ENCODE results near the gene SLC8A1. TPM values are rescaled to one million over a fixed set of nuclear protein-coding genes. Genes with fewer than 3 reads are reported as not detected.

Gene SLC8A1
- total and polyA plus RNA-seq, 10 of the 15 experiments (the other 5 are each of a cell fraction or from before 2014, with no cell fraction given) = under 0.01 to 1.2 (median 0.01) TPM; not detected in 3

DNA sequence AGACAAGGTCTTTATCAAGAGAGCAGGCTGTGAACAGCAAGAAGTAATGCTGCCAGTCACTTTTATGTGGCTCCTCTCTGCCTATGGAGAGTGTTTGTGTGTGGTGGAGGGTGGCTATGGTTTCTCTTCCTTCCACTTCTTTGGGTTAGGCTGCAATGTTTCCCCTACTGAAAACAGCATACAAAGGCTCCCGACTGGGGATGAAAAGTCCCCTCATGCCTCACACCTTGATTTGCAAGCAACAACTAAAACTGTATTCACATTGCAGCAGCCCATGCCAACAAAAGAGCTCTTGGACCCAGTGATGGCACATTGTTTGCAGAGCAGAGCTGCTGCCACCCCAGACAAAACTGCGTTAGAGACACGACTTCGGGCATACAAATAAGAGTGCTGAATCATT lies 301.6 kb downstream of the SLC8A1 start (continued):
- TF ChIP-seq, protein P1, sequence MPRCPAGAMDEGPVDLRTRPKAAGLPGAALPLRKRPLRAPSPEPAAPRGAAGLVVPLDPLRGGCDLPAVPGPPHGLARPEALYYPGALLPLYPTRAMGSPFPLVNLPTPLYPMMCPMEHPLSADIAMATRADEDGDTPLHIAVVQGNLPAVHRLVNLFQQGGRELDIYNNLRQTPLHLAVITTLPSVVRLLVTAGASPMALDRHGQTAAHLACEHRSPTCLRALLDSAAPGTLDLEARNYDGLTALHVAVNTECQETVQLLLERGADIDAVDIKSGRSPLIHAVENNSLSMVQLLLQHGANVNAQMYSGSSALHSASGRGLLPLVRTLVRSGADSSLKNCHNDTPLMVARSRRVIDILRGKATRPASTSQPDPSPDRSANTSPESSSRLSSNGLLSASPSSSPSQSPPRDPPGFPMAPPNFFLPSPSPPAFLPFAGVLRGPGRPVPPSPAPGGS (IDR thresholded peaks at IDR 0.05; ENCODE audit: borderline replicate concordance, insufficient read depth, low read depth, low read length, poor library complexity, severe bottlenecking) = no peak

DNA sequence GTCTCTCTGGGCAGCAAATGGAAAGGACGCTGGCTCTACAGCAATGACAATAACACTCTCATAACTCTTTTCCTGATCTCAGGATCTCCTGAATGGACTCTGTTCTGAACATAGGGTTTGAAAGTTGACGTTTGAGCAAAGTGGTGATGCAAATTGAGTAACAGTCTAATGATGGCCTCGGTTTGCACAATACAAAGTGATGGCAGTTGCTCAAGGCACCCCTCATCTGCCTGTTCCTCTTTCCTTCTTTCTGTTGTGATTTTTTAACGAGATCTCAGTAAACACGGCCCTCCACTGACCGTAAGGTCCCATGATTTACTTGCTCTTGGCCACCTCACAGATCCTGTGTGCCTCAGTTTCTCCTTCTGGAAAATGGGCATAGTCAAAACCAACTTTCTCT lies 303.6 kb downstream of the SLC8A1 start:
- ChIA-PET POLR2A (no interaction called here), RAD21 (ENCODE audit: unreplicated experiment) (no interaction called here), CTCF (no interaction called here), SMC1A (ENCODE audit: uncharacterized antibody, unreplicated experiment) (no interaction called here)
- no peak overlapping the region for H3K4me3 ChIP-seq
- in situ Hi-C loops (cut with MboI) (no loop called here), intact Hi-C loops (cut with micrococcal nuclease; ENCODE audit: unreplicated experiment) (no loop called here)
- H4K20me1 ChIP-seq (ENCODE audit: control insufficient read depth, insufficient read depth) = no peaks in the 10 kb centered on the region
- BruUV-seq (replicated peaks) = no TSS peak
- DNase-seq (ENCODE audit: low read depth, low spot score) (no peak), FAIRE-seq (no peak), ATAC-seq (no peak)
- no peaks in the 10 kb centered on the region for H3K27me3 ChIP-seq (replicated peaks in 1 of 2; ENCODE audit: control insufficient read depth in 2 of 2, insufficient read depth in 2 of 2, low read length in 1 of 2)
- no peaks in the 10 kb centered on the region for H3K9me3 ChIP-seq (replicated peaks; ENCODE audit: control insufficient read depth, insufficient read depth, low read length)
- H3K36me3 ChIP-seq (ENCODE audit: control insufficient read depth in 2 of 2, insufficient read depth in 2 of 2, low read length in 1 of 2) = no peaks in the 10 kb centered on the region
- WGBS (ENCODE audit: insufficient coverage, insufficient replicate concordance, low lambda C conversion rate, missing lambda C conversion rate) = 7% methylated on average over 6 of the region's 6 CpGs
- H3K79me2 ChIP-seq (ENCODE audit: control insufficient read depth, insufficient read depth, low read length) = no peaks in the 10 kb centered on the region
- no peak overlapping the region for H3K27ac ChIP-seq (ENCODE audit: control insufficient read depth, insufficient read depth)
- no peak overlapping the region for H3K9ac ChIP-seq (ENCODE audit: control insufficient read depth, insufficient read depth, low read length)
- H3K4me2 ChIP-seq (ENCODE audit: control insufficient read depth, insufficient read depth) = no peak overlapping the region
- H2AFZ ChIP-seq (ENCODE audit: control insufficient read depth, low read depth, low read length) = no peak overlapping the region
- H3K4me1 ChIP-seq (ENCODE audit: control insufficient read depth, insufficient read depth, low read length) = no peaks in the 10 kb centered on the region
- TF ChIP-seq, protein P2, sequence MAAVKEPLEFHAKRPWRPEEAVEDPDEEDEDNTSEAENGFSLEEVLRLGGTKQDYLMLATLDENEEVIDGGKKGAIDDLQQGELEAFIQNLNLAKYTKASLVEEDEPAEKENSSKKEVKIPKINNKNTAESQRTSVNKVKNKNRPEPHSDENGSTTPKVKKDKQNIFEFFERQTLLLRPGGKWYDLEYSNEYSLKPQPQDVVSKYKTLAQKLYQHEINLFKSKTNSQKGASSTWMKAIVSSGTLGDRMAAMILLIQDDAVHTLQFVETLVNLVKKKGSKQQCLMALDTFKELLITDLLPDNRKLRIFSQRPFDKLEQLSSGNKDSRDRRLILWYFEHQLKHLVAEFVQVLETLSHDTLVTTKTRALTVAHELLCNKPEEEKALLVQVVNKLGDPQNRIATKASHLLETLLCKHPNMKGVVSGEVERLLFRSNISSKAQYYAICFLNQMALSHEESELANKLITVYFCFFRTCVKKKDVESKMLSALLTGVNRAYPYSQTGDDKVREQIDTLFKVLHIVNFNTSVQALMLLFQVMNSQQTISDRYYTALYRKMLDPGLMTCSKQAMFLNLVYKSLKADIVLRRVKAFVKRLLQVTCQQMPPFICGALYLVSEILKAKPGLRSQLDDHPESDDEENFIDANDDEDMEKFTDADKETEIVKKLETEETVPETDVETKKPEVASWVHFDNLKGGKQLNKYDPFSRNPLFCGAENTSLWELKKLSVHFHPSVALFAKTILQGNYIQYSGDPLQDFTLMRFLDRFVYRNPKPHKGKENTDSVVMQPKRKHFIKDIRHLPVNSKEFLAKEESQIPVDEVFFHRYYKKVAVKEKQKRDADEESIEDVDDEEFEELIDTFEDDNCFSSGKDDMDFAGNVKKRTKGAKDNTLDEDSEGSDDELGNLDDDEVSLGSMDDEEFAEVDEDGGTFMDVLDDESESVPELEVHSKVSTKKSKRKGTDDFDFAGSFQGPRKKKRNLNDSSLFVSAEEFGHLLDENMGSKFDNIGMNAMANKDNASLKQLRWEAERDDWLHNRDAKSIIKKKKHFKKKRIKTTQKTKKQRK (IDR thresholded peaks at IDR 0.05; ENCODE audit: low read depth, low read length) = no peak
- TF ChIP-seq, protein P3, sequence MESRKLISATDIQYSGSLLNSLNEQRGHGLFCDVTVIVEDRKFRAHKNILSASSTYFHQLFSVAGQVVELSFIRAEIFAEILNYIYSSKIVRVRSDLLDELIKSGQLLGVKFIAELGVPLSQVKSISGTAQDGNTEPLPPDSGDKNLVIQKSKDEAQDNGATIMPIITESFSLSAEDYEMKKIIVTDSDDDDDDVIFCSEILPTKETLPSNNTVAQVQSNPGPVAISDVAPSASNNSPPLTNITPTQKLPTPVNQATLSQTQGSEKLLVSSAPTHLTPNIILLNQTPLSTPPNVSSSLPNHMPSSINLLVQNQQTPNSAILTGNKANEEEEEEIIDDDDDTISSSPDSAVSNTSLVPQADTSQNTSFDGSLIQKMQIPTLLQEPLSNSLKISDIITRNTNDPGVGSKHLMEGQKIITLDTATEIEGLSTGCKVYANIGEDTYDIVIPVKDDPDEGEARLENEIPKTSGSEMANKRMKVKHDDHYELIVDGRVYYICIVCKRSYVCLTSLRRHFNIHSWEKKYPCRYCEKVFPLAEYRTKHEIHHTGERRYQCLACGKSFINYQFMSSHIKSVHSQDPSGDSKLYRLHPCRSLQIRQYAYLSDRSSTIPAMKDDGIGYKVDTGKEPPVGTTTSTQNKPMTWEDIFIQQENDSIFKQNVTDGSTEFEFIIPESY (IDR thresholded peaks at IDR 0.05) = no peak
- TF ChIP-seq CBX3 (IDR thresholded peaks at IDR 0.05; ENCODE audit: borderline replicate concordance, low read depth) = no peak
- no peak for TF ChIP-seq RAD51 (IDR thresholded peaks at IDR 0.05)
- no peak for TF ChIP-seq CBX5 (IDR thresholded peaks at IDR 0.05; ENCODE audit: low read depth)
- no peak for TF ChIP-seq PML (IDR thresholded peaks at IDR 0.05; ENCODE audit: low read length)
- TF ChIP-seq CEBPB (IDR thresholded peaks at IDR 0.05; ENCODE audit: borderline replicate concordance in 1 of 2, low read depth in 2 of 2, low read length in 2 of 2) = no peak
- TF ChIP-seq RBBP5 (conservative IDR thresholded peaks at IDR 0.05) = no peak
- no peak for TF ChIP-seq HCFC1 (IDR thresholded peaks at IDR 0.05; ENCODE audit: low read length)
- TF ChIP-seq CREB1 (IDR thresholded peaks at IDR 0.05; ENCODE audit: low read depth) = no peak
- no peak for TF ChIP-seq CBFB (IDR thresholded peaks at IDR 0.05; ENCODE audit: low read depth)
- no peak for TF ChIP-seq JUNB (IDR thresholded peaks at IDR 0.05)
- TF ChIP-seq, protein P4, sequence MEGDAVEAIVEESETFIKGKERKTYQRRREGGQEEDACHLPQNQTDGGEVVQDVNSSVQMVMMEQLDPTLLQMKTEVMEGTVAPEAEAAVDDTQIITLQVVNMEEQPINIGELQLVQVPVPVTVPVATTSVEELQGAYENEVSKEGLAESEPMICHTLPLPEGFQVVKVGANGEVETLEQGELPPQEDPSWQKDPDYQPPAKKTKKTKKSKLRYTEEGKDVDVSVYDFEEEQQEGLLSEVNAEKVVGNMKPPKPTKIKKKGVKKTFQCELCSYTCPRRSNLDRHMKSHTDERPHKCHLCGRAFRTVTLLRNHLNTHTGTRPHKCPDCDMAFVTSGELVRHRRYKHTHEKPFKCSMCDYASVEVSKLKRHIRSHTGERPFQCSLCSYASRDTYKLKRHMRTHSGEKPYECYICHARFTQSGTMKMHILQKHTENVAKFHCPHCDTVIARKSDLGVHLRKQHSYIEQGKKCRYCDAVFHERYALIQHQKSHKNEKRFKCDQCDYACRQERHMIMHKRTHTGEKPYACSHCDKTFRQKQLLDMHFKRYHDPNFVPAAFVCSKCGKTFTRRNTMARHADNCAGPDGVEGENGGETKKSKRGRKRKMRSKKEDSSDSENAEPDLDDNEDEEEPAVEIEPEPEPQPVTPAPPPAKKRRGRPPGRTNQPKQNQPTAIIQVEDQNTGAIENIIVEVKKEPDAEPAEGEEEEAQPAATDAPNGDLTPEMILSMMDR (IDR thresholded peaks at IDR 0.05 in 2 of 3, conservative IDR thresholded peaks at IDR 0.05 in 1 of 3; ENCODE audit: control insufficient read depth in 2 of 3, extremely low read depth in 1 of 3, insufficient read depth in 1 of 3, low read depth in 3 of 3, low read length in 3 of 3) = no peak
- TF ChIP-seq ZNF24 (IDR thresholded peaks at IDR 0.05) = no peak
- no peak for TF ChIP-seq TARDBP (IDR thresholded peaks at IDR 0.05; ENCODE audit: borderline replicate concordance)
- TF ChIP-seq PAX5 (IDR thresholded peaks at IDR 0.05; ENCODE audit: borderline replicate concordance, low read depth, low read length) = no peak

Data from GM12878 (cell line).